Activated CD4-positive, alpha-beta memory T cell treated with anti-CD3 and anti-CD28 coated beads, Interleukin-2, amount 10 ng/mL, durations not matched to agents 7 days and 5 days (primary cell): Measurements from ENCODE around the gene TAF5L. TPM values are rescaled to one million over a fixed set of nuclear protein-coding genes. Genes with fewer than 3 reads are reported as not detected.
"Not testable (repeated sequence)": the region's sequence is repeated elsewhere in the genome, so short reads cannot be mapped to it uniquely, and the experiment has no call there.

Source experiments
- CTCF ChIA-PET: fragments of 350-600 bp; sonication (Branson Sonifier 250); formaldehyde crosslinking; loops from one replicate; lab custom pipeline; 2021; ENCODE audit warnings: antibody characterized with exemption, inconsistent platforms; lab: Charles Lee
- POLR2A ChIA-PET: fragments of 350-600 bp; sonication (Branson Sonifier 250); formaldehyde crosslinking; loops from one replicate; lab custom pipeline; 2021; ENCODE audit warnings: antibody characterized with exemption; lab: Charles Lee
- DNase-seq: peaks from one replicate; pipeline ENCODE4 v3.0.0-alpha.2; 2020
- H3K27ac Mint-ChIP-seq: one replicate; pipeline ENCODE4 v1.8.0; 2021; ENCODE audit warnings: mild to moderate bottlenecking, mixed read lengths
- H3K27me3 Mint-ChIP-seq: one replicate; pipeline ENCODE4 v1.8.0; 2021; ENCODE audit warnings: mixed read lengths
- H3K36me3 Mint-ChIP-seq: one replicate; pipeline ENCODE4 v1.8.0; 2021; ENCODE audit warnings: low read depth, mixed read lengths
- H3K4me1 Mint-ChIP-seq: one replicate; pipeline ENCODE4 v1.8.0; 2021; ENCODE audit warnings: mixed read lengths
- H3K4me3 Mint-ChIP-seq: one replicate; pipeline ENCODE4 v1.8.0; 2021; ENCODE audit warnings: mild to moderate bottlenecking, mixed read lengths
- H3K9me3 Mint-ChIP-seq: one replicate; pipeline ENCODE4 v1.8.0; 2021; ENCODE audit warnings: mixed read lengths
- total RNA-seq, 2 experiments: library from RNA; stranded (reverse); gene quantifications; one replicate each; pipeline ENCODE4 v1.2.3, GENCODE V29; 2021

The TAF5L gene
- total RNA-seq, 2 experiments from 2014 or later = 21.0 to 23.9 TPM

DNA sequence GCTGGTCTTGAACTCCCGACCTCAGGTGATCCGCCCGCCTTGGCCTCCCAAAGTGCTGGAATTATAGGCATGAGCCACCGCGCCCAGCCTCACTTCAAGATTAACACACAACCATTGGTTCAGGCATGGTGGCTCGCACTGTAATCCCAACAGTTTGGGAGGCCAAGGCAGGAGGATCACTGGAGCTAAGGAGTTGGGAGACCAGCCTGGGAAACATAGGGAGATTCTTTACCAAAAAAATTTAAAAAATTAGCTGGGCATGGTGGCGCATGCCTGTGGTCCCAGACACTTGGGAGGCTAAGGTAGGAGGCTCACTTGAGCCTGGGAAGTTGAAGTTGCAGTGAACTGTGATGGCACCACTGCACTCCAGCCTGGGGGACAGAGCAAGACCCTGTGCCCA is 30.0 kb downstream of the TAF5L start:
- DNase-seq, POLR2A ChIA-PET, H3K4me3 Mint-ChIP-seq, H3K4me1 Mint-ChIP-seq, H3K27ac Mint-ChIP-seq, H3K9me3 Mint-ChIP-seq, H3K27me3 Mint-ChIP-seq: not testable (repeated sequence)
- CTCF ChIA-PET = interaction anchor here (0.7 kb wide), 1 partner anchor 37 kb away, joined by 3 read pairs; the partner anchor contains the start of gene ABCB10
- peaks cover 40% of the 10 kb centered on the region for H3K36me3 Mint-ChIP-seq

GRCh38 chr1:229594227-229595008 is 31.5 kb downstream of the TAF5L start:
- no peaks in the 10 kb centered on the region for H3K9me3 Mint-ChIP-seq
- H3K4me3 Mint-ChIP-seq = no peak overlapping the region
- no peak overlapping the region for H3K27ac Mint-ChIP-seq
- ChIA-PET CTCF (no interaction called here), POLR2A (no interaction called here)
- peaks cover 4% of the 10 kb centered on the region for H3K4me1 Mint-ChIP-seq
- DNase-seq = no peak
- H3K27me3 Mint-ChIP-seq = no peaks in the 10 kb centered on the region
- peaks cover 33% of the 10 kb centered on the region for H3K36me3 Mint-ChIP-seq

DNA sequence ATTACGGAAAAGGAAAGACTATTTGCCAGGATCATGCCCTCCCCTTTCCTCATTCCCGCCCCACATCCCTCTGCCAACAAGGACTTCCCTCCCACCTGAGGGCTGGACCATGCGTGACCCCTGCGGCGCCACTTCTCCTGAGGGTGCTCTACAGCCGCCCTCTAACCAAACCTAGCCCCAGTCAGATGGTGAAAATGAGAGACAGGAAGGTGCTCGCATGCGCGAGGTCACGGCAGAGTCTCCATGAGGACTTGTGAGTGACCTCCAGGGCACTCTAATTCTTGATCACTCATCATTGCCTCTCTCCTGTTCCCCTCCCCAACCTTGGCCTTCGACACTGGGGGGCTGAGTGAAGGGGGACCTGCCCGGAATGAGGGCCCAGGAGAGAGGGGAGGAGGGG is 32.1 kb downstream of the TAF5L start:
- no peaks in the 10 kb centered on the region for H3K27me3 Mint-ChIP-seq
- H3K4me3 Mint-ChIP-seq = no peak overlapping the region
- H3K27ac Mint-ChIP-seq = no peak overlapping the region
- ChIA-PET CTCF (no interaction called here), POLR2A (no interaction called here)
- no peaks in the 10 kb centered on the region for H3K9me3 Mint-ChIP-seq
- peaks cover 4% of the 10 kb centered on the region for H3K4me1 Mint-ChIP-seq
- peaks cover 30% of the 10 kb centered on the region for H3K36me3 Mint-ChIP-seq
- DNase-seq = no peak

- Mint-ChIP-seq H3K27ac (no peak overlapping the region), H3K9me3 (no peaks in the 10 kb centered on the region), H3K4me3 (no peak overlapping the region), H3K27me3 (no peaks in the 10 kb centered on the region), H3K4me1 (no peaks in the 10 kb centered on the region), H3K36me3 (peaks cover 16% of the 10 kb centered on the region)
- DNase-seq = no peak
- ChIA-PET CTCF (interaction anchor here (0.7 kb wide), 1 partner anchor 494 kb away, joined by 3 read pairs; no protein-coding TSS in a partner anchor), POLR2A (no interaction called here)
Observed at GRCh38 chr1:229590119-229590518, 35.8 kb downstream of the TAF5L start.

GRCh38 chr1:229585338-229585737 is 40.6 kb downstream of the TAF5L start:
- H3K4me1 Mint-ChIP-seq = no peaks in the 10 kb centered on the region
- no peaks in the 10 kb centered on the region for H3K36me3 Mint-ChIP-seq
- no peaks in the 10 kb centered on the region for H3K9me3 Mint-ChIP-seq
- CTCF ChIA-PET = no interaction called here
- no peak overlapping the region for H3K4me3 Mint-ChIP-seq
- POLR2A ChIA-PET = no interaction called here
- no peaks in the 10 kb centered on the region for H3K27me3 Mint-ChIP-seq
- H3K27ac Mint-ChIP-seq = no peak overlapping the region
- no peak for DNase-seq

DNA sequence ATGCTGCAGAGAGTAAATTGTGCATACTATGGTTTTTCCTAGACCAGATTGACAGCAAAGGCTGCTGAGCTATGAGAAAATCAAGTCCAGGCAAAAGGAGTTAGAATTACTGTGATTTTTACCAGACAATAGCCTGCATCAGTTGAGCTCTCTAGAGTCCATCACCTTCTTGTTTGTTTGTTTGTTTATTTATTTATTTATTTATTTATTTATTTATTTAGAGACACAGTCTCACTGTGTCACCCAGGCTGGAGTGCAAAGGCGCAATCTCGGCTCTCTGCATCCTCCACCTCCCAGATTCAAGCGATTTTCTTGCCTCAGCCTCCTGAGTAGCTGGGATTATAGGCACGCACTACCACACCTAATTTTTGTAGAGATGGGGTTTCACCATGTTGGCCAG is 43.2 kb downstream of the TAF5L start:
- Mint-ChIP-seq H3K27ac (no peak overlapping the region), H3K36me3 (no peaks in the 10 kb centered on the region), H3K4me1 (peaks cover 2% of the 10 kb centered on the region), H3K9me3 (no peaks in the 10 kb centered on the region), H3K4me3 (no peak overlapping the region), H3K27me3 (peaks cover 7% of the 10 kb centered on the region)
- CTCF ChIA-PET = no interaction called here
- DNase-seq = no peak
- POLR2A ChIA-PET = no interaction called here

DNA sequence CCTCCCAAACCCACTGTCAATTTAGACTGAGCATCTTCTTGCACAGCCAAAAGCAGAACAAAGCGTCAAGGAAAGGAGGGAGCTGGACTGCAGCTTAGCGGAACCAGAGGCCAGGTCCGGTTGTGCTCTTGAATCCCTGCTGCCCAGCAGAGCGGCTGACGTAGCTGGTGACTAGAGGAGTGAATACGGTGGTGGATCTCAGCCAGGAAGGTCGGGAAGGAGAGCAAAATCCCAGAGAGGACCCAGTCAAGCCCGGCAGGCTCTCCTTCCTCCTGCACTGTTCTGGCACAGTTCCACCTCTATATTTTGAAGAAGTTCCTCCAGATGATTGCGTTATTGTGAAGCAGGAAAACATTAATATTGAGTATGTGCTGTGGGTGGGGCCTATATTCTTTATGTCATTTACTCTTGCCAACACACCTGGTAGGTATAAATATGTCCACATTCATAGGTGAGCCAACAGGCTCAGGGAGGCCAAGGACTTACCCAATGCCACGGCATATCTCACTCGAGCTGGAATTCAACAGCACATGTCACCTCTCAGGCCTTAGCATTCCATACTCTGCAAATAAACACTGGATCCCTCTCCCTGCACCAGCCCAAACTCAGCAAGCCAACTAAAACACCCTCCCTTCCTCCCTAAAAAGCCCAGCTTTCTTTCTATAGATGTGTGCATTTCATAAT is 43.8 kb downstream of the TAF5L start:
- no peaks in the 10 kb centered on the region for H3K36me3 Mint-ChIP-seq
- no peak overlapping the region for H3K27ac Mint-ChIP-seq
- H3K4me3 Mint-ChIP-seq = no peak overlapping the region
- no peak for DNase-seq
- no peaks in the 10 kb centered on the region for H3K9me3 Mint-ChIP-seq
- ChIA-PET CTCF (no interaction called here), POLR2A (no interaction called here)
- peaks cover 2% of the 10 kb centered on the region for H3K4me1 Mint-ChIP-seq
- H3K27me3 Mint-ChIP-seq = peaks cover 7% of the 10 kb centered on the region

DNA sequence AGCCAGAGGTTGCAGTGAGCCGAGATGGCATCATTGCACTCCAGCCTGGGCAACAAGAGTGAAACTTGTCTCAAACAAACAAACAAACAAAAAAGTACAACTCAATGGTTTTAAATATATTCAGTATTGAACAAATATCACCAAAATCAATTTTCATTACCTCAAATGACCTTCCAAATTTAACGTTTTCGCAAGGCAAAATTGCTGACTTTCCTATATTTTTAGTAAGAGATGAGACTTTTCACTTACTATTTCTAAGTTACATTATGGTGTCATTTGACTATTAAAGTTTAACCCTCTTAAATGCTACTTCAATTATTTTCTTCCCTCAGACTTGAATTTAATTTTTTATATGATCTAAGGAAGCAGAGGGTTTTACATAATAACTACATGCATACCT is 44.4 kb downstream of the TAF5L start:
- Mint-ChIP-seq H3K4me1 (peaks cover 2% of the 10 kb centered on the region), H3K36me3 (no peaks in the 10 kb centered on the region), H3K27me3 (peaks cover 7% of the 10 kb centered on the region), H3K27ac (no peak overlapping the region), H3K9me3 (no peaks in the 10 kb centered on the region), H3K4me3 (no peak overlapping the region)
- ChIA-PET CTCF (no interaction called here), POLR2A (no interaction called here)
- no peak for DNase-seq

GRCh38 chr1:229579059-229579673 is 46.8 kb downstream of the TAF5L start:
- ChIA-PET POLR2A (no interaction called here), CTCF (no interaction called here)
- Mint-ChIP-seq H3K4me3 (no peak overlapping the region), H3K27me3 (peaks cover 7% of the 10 kb centered on the region), H3K9me3 (no peaks in the 10 kb centered on the region), H3K4me1 (peaks cover 2% of the 10 kb centered on the region), H3K27ac (no peak overlapping the region), H3K36me3 (no peaks in the 10 kb centered on the region)
- DNase-seq = no peak

DNA sequence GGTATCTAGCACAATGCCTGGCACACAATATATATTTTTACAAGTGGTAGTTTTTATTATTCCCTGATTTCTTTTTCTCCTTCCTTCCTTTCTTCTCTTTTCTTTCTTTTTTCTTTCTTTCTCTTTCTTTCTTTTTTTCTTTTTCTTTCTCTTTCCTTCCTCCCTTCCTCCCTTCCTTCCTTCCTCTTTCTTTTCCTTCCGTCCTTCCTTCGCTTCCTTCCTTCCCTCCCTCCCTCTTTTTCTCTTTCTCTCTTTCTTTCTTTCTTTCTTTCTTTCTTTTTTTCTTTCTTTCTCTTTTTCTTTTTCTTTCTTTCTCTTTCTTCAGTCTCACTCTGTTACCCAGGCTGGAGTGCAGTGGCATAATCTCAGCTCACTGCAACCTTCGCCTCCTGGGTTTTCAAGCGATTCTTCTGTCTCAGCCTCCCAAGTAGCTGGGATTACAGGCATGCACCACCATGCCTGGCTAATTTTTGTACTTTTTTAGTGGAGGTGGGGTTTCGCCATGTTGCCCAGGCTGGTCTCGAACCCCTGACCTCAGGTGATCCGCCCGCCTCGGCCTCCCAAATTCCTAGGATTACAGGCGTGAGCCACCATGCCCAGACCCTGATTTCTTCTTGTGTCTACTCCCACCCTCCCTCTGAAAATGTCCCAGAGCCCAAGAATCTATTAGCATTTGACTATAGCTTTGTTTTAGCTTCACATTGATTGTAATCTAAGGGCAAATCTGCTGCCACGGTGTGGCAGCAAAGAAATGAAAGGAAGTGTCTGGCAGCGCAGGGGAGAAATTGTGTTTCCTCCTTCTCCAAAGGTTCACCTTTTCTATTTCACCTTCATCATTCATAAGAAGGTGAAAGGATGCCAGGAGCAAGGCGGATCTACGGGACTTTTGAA is 47.5 kb downstream of the TAF5L start:
- ChIA-PET POLR2A (no interaction called here), CTCF (no interaction called here)
- no peak for DNase-seq
- Mint-ChIP-seq H3K36me3 (no peaks in the 10 kb centered on the region), H3K4me1 (peaks cover 2% of the 10 kb centered on the region), H3K27me3 (peaks cover 7% of the 10 kb centered on the region), H3K4me3 (no peak overlapping the region), H3K27ac (no peak overlapping the region), H3K9me3 (no peaks in the 10 kb centered on the region)

DNA sequence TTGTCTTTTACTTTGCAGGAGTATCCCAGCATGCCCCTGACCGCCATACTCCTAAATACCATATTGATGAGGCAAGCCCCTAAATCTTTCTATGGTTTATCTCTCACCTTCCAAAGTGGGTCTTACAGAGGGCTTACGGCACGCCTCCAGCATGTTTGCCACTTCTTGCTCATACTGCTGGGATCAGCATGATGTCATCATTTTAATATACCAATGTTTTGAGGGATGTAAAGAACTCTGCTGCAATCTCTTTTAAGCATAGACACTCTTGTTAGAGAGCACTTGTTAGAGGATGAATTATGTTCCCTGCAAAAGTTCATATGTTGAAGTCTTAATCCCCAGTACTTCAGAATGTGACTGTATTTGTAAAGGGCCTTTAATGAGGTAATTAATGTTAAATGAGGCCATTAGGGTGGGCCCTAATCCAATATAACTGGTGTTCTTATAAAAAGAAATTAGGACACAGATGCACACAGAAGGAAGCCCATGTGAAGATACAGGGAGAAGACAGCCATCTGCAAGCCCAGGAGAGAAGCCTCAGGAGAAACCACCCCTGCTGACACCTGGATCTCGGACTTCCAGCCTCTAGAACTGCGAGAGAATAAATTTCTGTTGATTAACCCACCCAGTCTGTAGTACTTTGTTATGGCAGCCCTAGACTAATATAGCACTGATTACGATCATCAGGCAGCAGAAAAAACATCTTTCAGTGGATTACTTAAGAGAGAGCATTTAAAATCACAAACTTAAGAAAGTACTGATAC is 51.1 kb downstream of the TAF5L start:
- H3K4me3 Mint-ChIP-seq = no peak overlapping the region
- CTCF ChIA-PET = no interaction called here
- DNase-seq = no peak
- no peak overlapping the region for H3K27ac Mint-ChIP-seq
- peaks cover 7% of the 10 kb centered on the region for H3K27me3 Mint-ChIP-seq
- H3K9me3 Mint-ChIP-seq = no peaks in the 10 kb centered on the region
- H3K36me3 Mint-ChIP-seq = no peaks in the 10 kb centered on the region
- POLR2A ChIA-PET = no interaction called here
- peaks cover 5% of the 10 kb centered on the region for H3K4me1 Mint-ChIP-seq

GRCh38 chr1:229572286-229572685 is 53.6 kb downstream of the TAF5L start:
- ChIA-PET CTCF (no interaction called here), POLR2A (no interaction called here)
- Mint-ChIP-seq H3K36me3 (no peaks in the 10 kb centered on the region), H3K27ac (no peak overlapping the region), H3K4me1 (peaks cover 2% of the 10 kb centered on the region), H3K27me3 (no peaks in the 10 kb centered on the region), H3K9me3 (no peaks in the 10 kb centered on the region), H3K4me3 (no peak overlapping the region)
- DNase-seq = no peak
